Heart left ventricle (tissue), 16 donors: ENCODE measurements around the gene FOXN1. TPM values are rescaled to one million over a fixed set of nuclear protein-coding genes. Genes with fewer than 3 reads are reported as not detected.
A peak's percentile ranks its signal among the peaks of the same experiment; 100 is the strongest.

Experiments used
- ATAC-seq, 4 donors: fragments of 200-7000 bp; cut with Tn5 transposase; one replicate each; pipeline ENCODE4 v1.9.1; 2020 to 2022; ENCODE audit warnings: moderate library complexity in 4 of 4, mild to moderate bottlenecking in 3 of 4, moderate number of reproducible peaks in 1 of 4
- DNase-seq, 5 donors: peaks; one replicate each; pipeline ENCODE4 v3.0.0-alpha.2; 2020
- H3K27ac ChIP-seq, 12 donors: fragments of 200-600 bp; sonication (generic) in 4 of 12; one replicate each; pipeline versions ENCODE4 v1.5.0 to v1.8.0; 2016 to 2022; ENCODE audit warnings: mild to moderate bottlenecking in 2 of 12
- H3K27me3 ChIP-seq, 9 donors: fragments of 200-600 bp; sonication (generic) in 2 of 9; one replicate each; pipeline versions ENCODE4 v1.5.1 to v1.8.0; 2016 to 2022; ENCODE audit warnings: mild to moderate bottlenecking in 3 of 9
- H3K36me3 ChIP-seq, 9 donors: fragments of 200-600 bp; sonication (generic) in 2 of 9; one replicate each; pipeline versions ENCODE4 v1.5.0 to v1.8.0; 2018 to 2022; ENCODE audit warnings: mild to moderate bottlenecking in 2 of 9
- H3K4me1 ChIP-seq, 12 donors: fragments of 200-600 bp; sonication (generic) in 4 of 12; one replicate each; pipeline versions ENCODE4 v1.5.0 to v1.8.0; 2016 to 2022; ENCODE audit warnings: mild to moderate bottlenecking in 3 of 12
- H3K4me3 ChIP-seq, 12 donors: fragments of 200-600 bp; sonication (generic) in 4 of 12; one replicate each; pipeline versions ENCODE4 v1.5.0 to v1.8.0; 2017 to 2022; ENCODE audit warnings: mild to moderate bottlenecking in 9 of 12, moderate library complexity in 4 of 12
- H3K9me3 ChIP-seq, 12 donors: fragments of 200-600 bp; sonication (generic) in 4 of 12; one replicate each; pipeline versions ENCODE4 v1.5.0 to v1.8.0; 2016 to 2022; ENCODE audit warnings: mild to moderate bottlenecking in 1 of 12
- POLR2A ChIP-seq, 2 donors: fragments of 450-650 bp; IDR thresholded peaks; one replicate each; pipeline ENCODE4 v1.6.1; 2017; ENCODE audit warnings: antibody characterized with exemption in 2 of 2, mild to moderate bottlenecking in 2 of 2, moderate library complexity in 2 of 2
- WGBS, 4 donors: extraction: QIAGEN DNeasy Blood & Tissue Kit in 2 of 4; methylation state at CpG; one replicate each; pipeline versions ENCODE4 v1.1.5 to v1.1.7; 2013 to 2018; 5-methylcytosine and 5-hydroxymethylcytosine counted together
- intact Hi-C, 10 donors: fragments of 100-400 bp; cut with DNase I; formaldehyde crosslinking; loops; one replicate each; pipeline versions ENCODE4 v1.11.1 to v1.14.2; 2022
- polyA plus RNA-seq, 2 donors: library from polyadenylated mRNA; stranded (reverse); fragments of 200-250 nt; gene quantifications; one replicate each; pipeline ENCODE4 v1.2.3, GENCODE V29; 2013
- total RNA-seq, 9 donors: library from RNA; depleted of rRNA in 2 of 9; stranded (reverse); fragments of >200 nt in 2 of 9; fragmentation: NEBNext Ultra II Directional in 3 of 9; extraction: Animal tissue kit (Norgen Biotek cat#: 25700) in 3 of 9; gene quantifications; one replicate each; pipeline versions ENCODE4 v1.1.0 to v1.2.4, GENCODE V29; 2016 to 2023
- TF ChIP-seq, protein P1 (sequence below), 12 donors: fragments of 200-600 bp; sonication (generic) in 4 of 12; IDR thresholded peaks; one replicate each; pipeline versions ENCODE4 v1.5.0 to v1.8.0; 2018 to 2022; ENCODE audit warnings: antibody characterized with exemption in 12 of 12, mild to moderate bottlenecking in 5 of 12
- donor health status: ischemic (EF 13 %, LVEDD 7.1; RV severe dilation, severe dysfunction).
- donor health status: healthy with polysubstance abuse.
- donor health status: DM: no; HTN: yes; CAD: no.
- donor health status: DM: no; HTN: no; CAD: no.
- donor health status: ischemic (EF 25% LVEDD 6.9; RV normal size, moderate dysfunction).
- donor health status: ischemic (EF 25% LVEDD 5.7; RV mildly dilated, moderate dysfunction).
- donor health status: healthy.
- donor health status: DM: yes; HTN: yes; CAD: no.
- donor health status: ischemic (EF 35%, LVEDD 5.7; RV mildly dilated, moderate dysfunction).
- donor health status: nonischemic (EF 11% LVEDD 7.7; RV severe dilation, severe dysfunction).
- donor health status: DM: yes; HTN: yes; CAD: no.
- donor health status: PGD.
- donor health status: ischemic (EF 29% LVEDD 5.4; RV normal size, mild dysfunction).
- donor health status: nonischemic (EF 23%, LVEDD 6.1; RV moderate dilation, normal function).

FOXN1 gene
- total and polyA plus RNA-seq, 11 donors: not detected

DNA sequence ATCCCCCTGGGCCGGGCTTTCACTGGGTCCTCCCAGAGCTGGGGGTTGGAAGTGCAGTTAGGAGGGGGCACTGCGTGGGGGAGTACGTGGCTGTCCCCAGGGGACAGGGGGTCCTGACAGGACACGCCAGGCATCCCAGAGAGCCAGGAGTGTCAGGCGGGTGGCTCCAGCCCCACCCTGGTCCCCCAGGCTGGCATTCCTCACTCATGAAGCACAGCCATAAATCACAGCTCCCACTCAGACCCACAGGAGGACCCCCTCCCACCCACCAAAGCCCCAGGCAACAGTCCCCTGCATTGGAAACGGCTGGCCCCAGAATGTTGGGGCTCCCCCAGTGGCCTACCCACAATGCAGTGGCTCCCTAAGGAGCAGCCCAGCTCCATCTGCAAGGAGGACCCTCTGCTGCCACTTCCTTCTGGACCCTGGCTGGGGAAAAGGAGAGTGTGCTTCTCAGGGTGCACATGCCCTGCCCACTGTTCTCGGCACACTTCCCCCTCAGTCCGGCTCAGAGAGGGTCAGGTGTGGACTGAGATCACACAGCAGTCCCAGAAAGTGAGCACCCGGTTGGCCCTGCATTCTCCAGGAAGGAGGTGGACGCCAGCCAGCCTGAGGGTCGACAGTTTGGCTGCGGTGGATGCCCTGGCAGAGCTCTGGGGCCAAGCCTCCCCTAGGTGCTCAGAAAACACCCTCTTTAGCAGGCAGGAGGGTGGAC lies 7.3 kb upstream of the FOXN1 start:
- no peak overlapping the region for H3K27ac ChIP-seq
- peaks cover 0 to 13% (median 0%) of the 10 kb centered on the region in 12 donors for H3K4me1 ChIP-seq
- ATAC-seq (no peak), DNase-seq (no peak)
- TF ChIP-seq, protein P1, sequence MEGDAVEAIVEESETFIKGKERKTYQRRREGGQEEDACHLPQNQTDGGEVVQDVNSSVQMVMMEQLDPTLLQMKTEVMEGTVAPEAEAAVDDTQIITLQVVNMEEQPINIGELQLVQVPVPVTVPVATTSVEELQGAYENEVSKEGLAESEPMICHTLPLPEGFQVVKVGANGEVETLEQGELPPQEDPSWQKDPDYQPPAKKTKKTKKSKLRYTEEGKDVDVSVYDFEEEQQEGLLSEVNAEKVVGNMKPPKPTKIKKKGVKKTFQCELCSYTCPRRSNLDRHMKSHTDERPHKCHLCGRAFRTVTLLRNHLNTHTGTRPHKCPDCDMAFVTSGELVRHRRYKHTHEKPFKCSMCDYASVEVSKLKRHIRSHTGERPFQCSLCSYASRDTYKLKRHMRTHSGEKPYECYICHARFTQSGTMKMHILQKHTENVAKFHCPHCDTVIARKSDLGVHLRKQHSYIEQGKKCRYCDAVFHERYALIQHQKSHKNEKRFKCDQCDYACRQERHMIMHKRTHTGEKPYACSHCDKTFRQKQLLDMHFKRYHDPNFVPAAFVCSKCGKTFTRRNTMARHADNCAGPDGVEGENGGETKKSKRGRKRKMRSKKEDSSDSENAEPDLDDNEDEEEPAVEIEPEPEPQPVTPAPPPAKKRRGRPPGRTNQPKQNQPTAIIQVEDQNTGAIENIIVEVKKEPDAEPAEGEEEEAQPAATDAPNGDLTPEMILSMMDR (IDR thresholded peaks at IDR 0.05): no peak
- no peak for TF ChIP-seq POLR2A (IDR thresholded peaks at IDR 0.05)
- intact Hi-C loops: loop anchor here in 6 of 10 donors (2.0 to 5.0 kb wide), 4 partner anchors 33 to 46 kb away; no protein-coding TSS in a partner anchor
- no peak overlapping the region for H3K4me3 ChIP-seq
- no peaks in the 10 kb centered on the region for H3K36me3 ChIP-seq
- H3K27me3 ChIP-seq: peaks cover 0 to 10% (median 0%) of the 10 kb centered on the region in 9 donors
- H3K9me3 ChIP-seq: no peaks in the 10 kb centered on the region
- 65 to 77% (median 69%) methylated on average over 12 of the region's 12 CpGs for WGBS, 4 donors

DNA sequence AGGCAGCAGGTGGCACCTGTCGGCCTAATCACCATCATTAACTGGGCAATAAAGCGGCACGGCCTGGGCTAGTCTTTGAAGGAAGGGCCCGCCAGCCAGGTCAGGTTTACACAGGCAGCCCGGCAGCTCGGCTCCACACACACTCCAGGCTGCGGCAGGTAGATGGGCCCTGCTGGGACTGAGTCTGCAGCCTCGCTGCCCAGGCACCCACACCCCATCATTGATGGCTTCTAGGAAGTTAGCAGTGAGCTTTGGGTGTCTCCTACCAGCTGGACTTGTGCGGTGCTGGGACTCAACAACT lies 6.8 kb upstream of the FOXN1 start:
- 89 to 92% (median 90%) methylated on average over 2 to 9 of the region's 9 CpGs for WGBS, 4 donors
- no peak overlapping the region for H3K4me3 ChIP-seq
- intact Hi-C loops: loop anchor here in 6 of 10 donors (2.0 to 5.0 kb wide), 4 partner anchors 33 to 45 kb away; no protein-coding TSS in a partner anchor
- TF ChIP-seq, protein P1 (IDR thresholded peaks at IDR 0.05): no peak
- no peak for TF ChIP-seq POLR2A (IDR thresholded peaks at IDR 0.05)
- H3K4me1 ChIP-seq: peaks cover 0 to 13% (median 0%) of the 10 kb centered on the region in 12 donors
- no peaks in the 10 kb centered on the region for H3K36me3 ChIP-seq
- H3K27me3 ChIP-seq: peaks cover 0 to 7% (median 0%) of the 10 kb centered on the region in 9 donors
- no peaks in the 10 kb centered on the region for H3K9me3 ChIP-seq
- ATAC-seq: no peak
- DNase-seq: peak in 1 of 5 donors; percentile 26
- no peak overlapping the region for H3K27ac ChIP-seq

DNA sequence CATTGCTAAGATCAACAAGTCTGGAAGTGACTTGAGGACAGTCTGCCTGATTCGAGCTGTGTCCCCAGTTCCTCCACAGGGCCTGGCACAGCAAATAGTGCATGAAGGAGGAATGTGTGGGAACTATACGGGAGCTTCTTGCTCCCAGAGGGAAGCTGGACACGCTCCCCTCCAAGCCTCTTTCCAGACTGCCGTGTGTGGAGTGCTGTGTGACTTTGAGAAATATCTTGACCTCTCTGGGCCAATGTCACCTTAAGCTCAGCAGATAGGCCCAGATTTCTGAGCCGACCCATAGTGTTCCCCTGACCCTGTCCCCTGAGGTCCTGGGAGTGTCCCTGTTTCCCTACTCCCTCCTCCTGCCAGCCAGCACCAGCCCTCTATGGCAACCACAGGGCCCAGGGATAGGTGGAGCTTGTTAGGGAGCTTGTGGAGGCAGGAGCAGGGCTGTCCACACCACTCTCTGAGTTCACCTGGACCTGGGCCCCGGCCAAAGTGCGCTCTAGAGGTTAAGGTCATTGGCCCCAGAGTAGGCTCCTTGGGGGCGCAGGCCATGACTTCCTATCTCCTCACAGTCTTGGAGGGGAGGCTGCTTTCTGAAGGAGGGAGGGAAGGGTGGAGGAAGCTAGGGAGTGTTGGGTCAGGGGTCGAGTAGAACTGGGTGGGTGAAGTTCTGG lies 6.3 kb upstream of the FOXN1 start:
- WGBS, 4 donors: 71 to 77% (median 77%) methylated on average over 9 of the region's 9 CpGs
- H3K27me3 ChIP-seq: peaks cover 0 to 3% (median 0%) of the 10 kb centered on the region in 9 donors
- H3K9me3 ChIP-seq: no peaks in the 10 kb centered on the region
- H3K4me3 ChIP-seq: no peak overlapping the region
- no peaks in the 10 kb centered on the region for H3K36me3 ChIP-seq
- TF ChIP-seq POLR2A (IDR thresholded peaks at IDR 0.05): no peak
- TF ChIP-seq, protein P1 (IDR thresholded peaks at IDR 0.05): no peak
- DNase-seq: no peak
- intact Hi-C loops: loop anchor here in 7 of 10 donors (2.0 to 5.0 kb wide), 4 partner anchors 32 to 45 kb away; no protein-coding TSS in a partner anchor
- no peak for ATAC-seq
- no peak overlapping the region for H3K27ac ChIP-seq
- H3K4me1 ChIP-seq: peaks cover 0 to 13% (median 0%) of the 10 kb centered on the region in 12 donors

DNA sequence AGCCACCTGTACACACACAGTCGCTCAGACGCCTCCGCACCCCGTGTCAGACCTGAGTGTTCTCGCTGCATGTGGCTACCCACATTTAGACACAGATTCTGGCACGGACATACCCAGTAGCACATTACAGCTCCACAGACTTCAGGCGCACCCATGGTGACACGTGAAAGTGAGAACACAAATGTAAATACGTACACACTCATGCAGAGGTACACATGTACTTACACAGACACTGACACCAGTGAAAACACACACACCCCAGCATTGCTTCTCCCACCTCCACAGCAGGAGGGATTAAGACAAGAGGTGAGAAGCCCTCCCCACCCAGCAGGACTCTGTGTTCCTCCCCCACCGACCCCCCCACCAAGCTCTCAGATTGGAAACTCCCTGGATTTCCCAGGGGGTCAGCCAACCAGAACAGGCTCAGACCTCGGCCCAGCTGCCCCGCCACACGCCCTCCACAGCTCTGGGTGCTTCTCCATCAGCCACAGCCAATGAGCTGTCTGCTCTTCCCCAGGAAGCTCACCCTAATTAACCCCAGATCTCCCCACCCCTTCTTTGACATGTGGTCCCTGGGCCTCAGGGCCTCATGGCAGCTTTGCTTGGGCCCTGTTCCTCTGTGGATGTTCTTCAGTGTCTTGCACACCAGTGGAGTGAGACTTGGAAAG lies 5.3 kb upstream of the FOXN1 start:
- TF ChIP-seq, protein P1 (IDR thresholded peaks at IDR 0.05): no peak
- no peak for TF ChIP-seq POLR2A (IDR thresholded peaks at IDR 0.05)
- Histone ChIP-seq H3K36me3 (no peaks in the 10 kb centered on the region), H3K27ac (no peak overlapping the region), H3K4me1 (peaks cover 0 to 13% (median 0%) of the 10 kb centered on the region in 12 donors), H3K27me3 (peaks cover 0 to 7% (median 0%) of the 10 kb centered on the region in 9 donors), H3K9me3 (no peaks in the 10 kb centered on the region), H3K4me3 (no peak overlapping the region)
- ATAC-seq (peak in 1 of 4 donors; percentile 12), DNase-seq (peak in 1 of 5 donors; percentile 27)
- 58 to 74% (median 66%) methylated on average over 13 of the region's 13 CpGs for WGBS, 4 donors
- intact Hi-C loops: loop anchor here in 1 of 10 donors (5.0 kb wide), 1 partner anchor 36 kb away; no protein-coding TSS in a partner anchor
